ENCODE results near the gene TMEM125.
A peak's percentile ranks its signal among the peaks of the same experiment; 100 is the strongest.

The TMEM125 gene

GRCh38 chr1:43271186-43272118 is 1.7 kb downstream of the TMEM125 start:
- DNase-seq, result no peak
- in situ Hi-C loops (cut with MboI; ENCODE audit: low pct_unique_long_range_greater_than_20kb, low sequenced_read_pairs), result no loop called here

- no peak for DNase-seq
- in situ Hi-C loops (cut with MboI; ENCODE audit: low pct_unique_long_range_greater_than_20kb, low sequenced_read_pairs), result no loop called here
Observed at GRCh38 chr1:43272161-43272560, 2.4 kb downstream of the TMEM125 start.

- DNase-seq, result no peak
- in situ Hi-C loops (cut with MboI; ENCODE audit: low pct_unique_long_range_greater_than_20kb, low sequenced_read_pairs), result no loop called here
Observed at GRCh38 chr1:43272576-43273571, 3.1 kb downstream of the TMEM125 start.

- DNase-seq, result no peak
- in situ Hi-C loops (cut with MboI; ENCODE audit: low pct_unique_long_range_greater_than_20kb, low sequenced_read_pairs), result no loop called here
Observed at GRCh38 chr1:43273708-43274107, 3.9 kb downstream of the TMEM125 start.

GRCh38 chr1:43274125-43274803 is 4.5 kb downstream of the TMEM125 start:
- DNase-seq, result peak; percentile 70

GRCh38 chr1:43274804-43275180 is 5.0 kb downstream of the TMEM125 start:
- DNase-seq, result no peak
- in situ Hi-C loops (cut with MboI; ENCODE audit: low pct_unique_long_range_greater_than_20kb, low sequenced_read_pairs), result no loop called here

More at GRCh38 chr1:43274125-43274803, 4.5 kb downstream of the TMEM125 start:
- in situ Hi-C loops (cut with MboI; ENCODE audit: low pct_unique_long_range_greater_than_20kb, low sequenced_read_pairs), result no loop called here

GRCh38 chr1:43275826-43276620 is 6.2 kb downstream of the TMEM125 start:
- no peak for DNase-seq
- in situ Hi-C loops (cut with MboI; ENCODE audit: low pct_unique_long_range_greater_than_20kb, low sequenced_read_pairs), result no loop called here

GRCh38 chr1:43276673-43277072 is 6.9 kb downstream of the TMEM125 start:
- in situ Hi-C loops (cut with MboI; ENCODE audit: low pct_unique_long_range_greater_than_20kb, low sequenced_read_pairs), result no loop called here
- DNase-seq, result no peak

GRCh38 chr1:43277116-43277876 is 7.5 kb downstream of the TMEM125 start:
- no peak for DNase-seq
- in situ Hi-C loops (cut with MboI; ENCODE audit: low pct_unique_long_range_greater_than_20kb, low sequenced_read_pairs), result no loop called here

GRCh38 chr1:43279161-43279560 is 9.4 kb downstream of the TMEM125 start:
- in situ Hi-C loops (cut with MboI; ENCODE audit: low pct_unique_long_range_greater_than_20kb, low sequenced_read_pairs), result no loop called here
- DNase-seq, result no peak

- in situ Hi-C loops (cut with MboI; ENCODE audit: low pct_unique_long_range_greater_than_20kb, low sequenced_read_pairs), result no loop called here
- DNase-seq, result no peak
Observed at GRCh38 chr1:43279666-43280065, 9.9 kb downstream of the TMEM125 start.

GRCh38 chr1:43280692-43281091 is 10.9 kb downstream of the TMEM125 start:
- in situ Hi-C loops (cut with MboI; ENCODE audit: low pct_unique_long_range_greater_than_20kb, low sequenced_read_pairs), result no loop called here
- no peak for DNase-seq

GRCh38 chr1:43282220-43283195 is 12.7 kb downstream of the TMEM125 start:
- in situ Hi-C loops (cut with MboI; ENCODE audit: low pct_unique_long_range_greater_than_20kb, low sequenced_read_pairs), result no loop called here
- DNase-seq, result no peak

- in situ Hi-C loops (cut with MboI; ENCODE audit: low pct_unique_long_range_greater_than_20kb, low sequenced_read_pairs), result no loop called here
Observed at GRCh38 chr1:43284065-43284464, 14.3 kb downstream of the TMEM125 start.

GRCh38 chr1:43284546-43285110 is 14.8 kb downstream of the TMEM125 start:
- DNase-seq, result no peak
- in situ Hi-C loops (cut with MboI; ENCODE audit: low pct_unique_long_range_greater_than_20kb, low sequenced_read_pairs), result no loop called here

More at GRCh38 chr1:43284065-43284464, 14.3 kb downstream of the TMEM125 start:
- no peak for DNase-seq

GRCh38 chr1:43285269-43285990 is 15.6 kb downstream of the TMEM125 start, which contains the start of gene C1orf210:
TSS of gene C1orf210 (minus strand) at chr1:43285581. CDS start at chr1:43283270, 2,311 bp downstream.
- DNase-seq, result no peak
- in situ Hi-C loops (cut with MboI; ENCODE audit: low pct_unique_long_range_greater_than_20kb, low sequenced_read_pairs), result no loop called here

All from KBM-7 (cell line).